GM19324 (cell line): Measurements from ENCODE around the gene SP140L.
"Not testable (repeated sequence)": the region's sequence is repeated elsewhere in the genome, so short reads cannot be mapped to it uniquely, and the experiment has no call there.

ENCODE experiments used
- ATAC-seq: cut with Tn5 transposase; IDR thresholded peaks from one replicate; pipeline ENCODE4 v1.9.1; 2021; ENCODE audit warnings: mild to moderate bottlenecking, moderate library complexity; ENCODE audit not compliant: unreplicated experiment, low FRiP score

SP140L gene

DNA sequence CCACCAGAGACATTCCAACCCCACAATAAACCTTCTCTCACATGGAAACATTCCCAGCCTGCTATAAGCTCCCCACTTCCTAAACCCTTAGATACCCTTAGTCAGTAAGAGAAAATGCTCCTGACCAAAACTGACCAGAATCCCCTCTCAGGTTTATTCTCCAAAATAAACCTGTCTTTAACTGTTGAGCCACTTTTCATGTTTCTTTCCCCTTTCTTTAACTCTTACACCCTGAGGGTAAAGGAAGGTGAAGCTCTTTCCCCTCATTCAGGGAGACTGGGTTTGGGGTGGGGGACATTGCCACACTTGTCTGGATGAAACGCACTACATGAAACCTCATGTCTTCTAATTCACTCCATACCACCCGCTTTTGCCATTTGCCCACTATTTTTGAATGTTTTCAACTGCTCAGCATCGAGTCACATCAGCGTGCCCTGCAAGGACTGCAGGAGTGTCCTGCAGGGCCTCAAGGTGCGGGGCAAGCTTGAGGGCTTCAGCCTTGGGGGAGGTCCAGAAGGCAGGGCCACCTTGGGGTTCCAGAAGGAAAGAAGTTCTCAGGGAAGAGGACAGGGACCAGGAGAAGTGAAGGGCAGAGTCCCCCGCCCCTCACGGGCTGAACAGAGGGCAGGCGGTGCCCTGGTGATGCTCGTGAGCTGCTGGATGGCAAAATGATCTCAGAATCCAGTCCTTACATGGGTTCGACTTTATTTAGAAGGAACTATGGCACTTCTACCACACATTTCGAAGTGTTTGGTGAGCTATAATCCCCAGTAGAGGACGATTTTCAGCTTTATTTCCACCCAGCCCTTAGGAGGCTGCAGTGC, 4.2 kb upstream of the SP140L start:
- ATAC-seq: no peak

DNA sequence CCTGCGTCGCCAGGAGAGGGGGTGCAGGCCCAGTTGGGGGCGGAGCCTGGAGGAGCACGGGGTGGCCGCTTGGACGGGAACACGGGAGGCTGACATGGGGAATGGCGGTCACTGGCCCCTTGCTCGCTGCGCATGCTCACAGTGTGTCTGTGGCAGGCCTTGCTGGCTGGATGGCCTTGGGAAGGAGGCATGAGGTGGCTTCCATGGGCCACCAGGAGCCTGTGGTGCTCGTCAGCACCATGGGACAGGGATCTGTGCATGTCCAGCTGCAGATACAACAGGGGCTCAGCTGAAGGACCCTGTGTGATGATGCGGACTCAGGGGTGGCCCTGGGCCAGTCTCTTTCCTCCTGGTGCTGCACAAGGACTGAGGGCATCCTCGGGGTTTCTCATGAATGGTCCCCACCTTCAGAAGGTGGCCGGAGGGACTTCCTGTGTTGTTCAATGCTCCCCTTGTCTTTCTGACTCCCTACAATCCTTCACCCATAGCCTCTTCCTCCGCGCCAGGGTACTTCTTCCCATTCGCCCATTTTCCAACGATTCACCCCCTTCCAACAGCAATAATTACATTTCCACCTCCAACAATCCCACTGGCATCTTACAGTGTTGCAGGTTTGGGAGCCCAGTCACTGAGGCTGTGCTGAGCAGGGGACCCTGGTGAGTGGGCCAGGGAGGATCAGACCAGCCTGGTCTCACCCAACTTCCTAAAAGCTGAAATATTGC, 3.4 kb upstream of the SP140L start:
- ATAC-seq: no peak

DNA sequence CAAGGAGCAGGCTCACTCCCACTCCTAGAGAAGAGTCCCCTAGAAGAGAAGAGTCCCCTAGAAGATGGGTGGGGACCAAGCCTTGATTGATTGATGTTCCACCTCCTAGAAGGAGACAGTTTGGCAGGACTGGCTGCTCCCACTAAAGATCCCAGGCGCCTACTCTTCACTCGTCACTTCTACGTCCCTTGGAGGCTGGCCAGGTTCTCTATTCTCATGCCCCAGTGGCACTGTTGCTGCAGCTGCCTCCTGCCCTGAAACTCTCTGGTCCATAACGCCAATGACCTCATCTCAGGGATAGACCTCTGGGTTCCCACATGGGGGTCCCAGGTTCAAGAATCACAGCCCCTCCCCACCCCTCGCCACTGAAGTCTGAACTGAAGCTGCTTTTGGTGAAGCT, 2.5 kb upstream of the SP140L start:
- no peak for ATAC-seq

- no peak for ATAC-seq
Measured at GRCh38 chr2:230325316-230326243, 1.4 kb upstream of the SP140L start.

DNA sequence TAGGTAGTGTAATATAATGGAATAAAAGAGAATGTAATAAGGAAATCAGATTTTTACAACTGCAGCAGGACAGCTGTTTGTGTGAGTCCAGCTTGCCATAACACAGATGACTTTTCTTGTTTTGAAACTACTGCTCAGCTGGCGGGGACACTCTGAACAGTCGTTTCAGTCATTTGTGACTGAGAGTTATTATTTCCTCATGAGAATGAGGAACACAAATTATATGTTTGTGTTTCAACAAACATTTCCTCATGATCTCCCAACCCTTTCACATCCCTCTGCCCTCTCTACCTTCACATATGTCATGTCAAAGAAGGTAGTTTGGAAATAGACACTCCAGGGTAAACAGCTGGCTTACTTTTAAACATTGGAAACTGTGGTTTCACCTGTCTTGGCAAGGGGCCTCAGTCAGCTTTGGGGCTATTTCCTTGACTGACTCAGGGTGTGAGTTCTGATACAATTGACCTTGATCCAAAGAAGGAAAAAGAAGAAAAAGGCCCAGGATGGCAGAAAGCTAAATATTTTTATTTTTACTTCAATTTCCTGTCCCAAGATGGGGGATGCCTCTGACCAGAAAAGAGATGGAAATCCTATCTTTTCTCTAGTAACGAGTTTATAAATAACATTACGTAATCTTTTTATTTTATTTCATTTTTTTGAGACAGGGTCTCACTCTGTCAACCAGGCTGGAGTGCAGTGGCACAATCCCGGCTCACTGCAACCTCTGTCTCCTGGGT, 593 bp downstream of the SP140L start:
- ATAC-seq: peak; percentile 66

DNA sequence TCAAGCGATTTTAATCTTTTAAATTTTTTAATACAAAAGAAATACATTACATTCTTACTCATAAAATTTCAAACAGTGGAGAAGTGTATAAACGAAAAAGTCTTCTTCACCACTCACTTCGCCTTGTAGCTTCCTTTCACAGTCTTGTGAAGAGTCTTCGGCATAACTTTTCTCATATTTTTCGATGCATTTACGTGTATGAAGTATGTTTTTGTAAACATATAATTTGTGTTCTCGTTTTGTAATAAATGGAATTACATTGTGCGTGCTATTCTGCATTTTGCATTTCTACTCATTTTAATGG, 1.1 kb downstream of the SP140L start:
- ATAC-seq: no peak

- no peak for ATAC-seq
Measured at GRCh38 chr2:230329946-230330605, 3.1 kb downstream of the SP140L start.

- ATAC-seq: no peak
Measured at GRCh38 chr2:230330725-230331124, 3.7 kb downstream of the SP140L start.

DNA sequence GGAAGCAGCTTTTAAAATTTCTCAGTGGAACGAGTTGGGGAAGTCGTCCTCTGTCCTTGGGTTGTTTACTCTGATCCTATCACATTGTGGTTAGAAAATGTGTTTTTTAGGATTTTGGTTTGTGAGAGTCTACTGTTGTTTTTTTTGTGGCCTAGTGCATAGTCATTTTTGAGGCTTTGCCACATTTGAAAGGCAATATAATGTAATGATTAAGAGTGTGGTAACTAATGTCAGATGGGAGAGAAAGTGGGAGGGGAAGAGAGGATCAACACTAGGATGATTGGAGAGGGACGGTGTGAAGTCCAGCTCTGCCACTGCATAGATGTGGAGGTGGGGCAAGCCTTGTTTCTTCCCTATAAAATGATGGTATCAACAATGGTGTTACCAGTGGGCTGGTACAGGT, 8.5 kb downstream of the SP140L start:
- ATAC-seq: no peak

GRCh38 chr2:230335864-230336506, 9.0 kb downstream of the SP140L start:
- no peak for ATAC-seq

DNA sequence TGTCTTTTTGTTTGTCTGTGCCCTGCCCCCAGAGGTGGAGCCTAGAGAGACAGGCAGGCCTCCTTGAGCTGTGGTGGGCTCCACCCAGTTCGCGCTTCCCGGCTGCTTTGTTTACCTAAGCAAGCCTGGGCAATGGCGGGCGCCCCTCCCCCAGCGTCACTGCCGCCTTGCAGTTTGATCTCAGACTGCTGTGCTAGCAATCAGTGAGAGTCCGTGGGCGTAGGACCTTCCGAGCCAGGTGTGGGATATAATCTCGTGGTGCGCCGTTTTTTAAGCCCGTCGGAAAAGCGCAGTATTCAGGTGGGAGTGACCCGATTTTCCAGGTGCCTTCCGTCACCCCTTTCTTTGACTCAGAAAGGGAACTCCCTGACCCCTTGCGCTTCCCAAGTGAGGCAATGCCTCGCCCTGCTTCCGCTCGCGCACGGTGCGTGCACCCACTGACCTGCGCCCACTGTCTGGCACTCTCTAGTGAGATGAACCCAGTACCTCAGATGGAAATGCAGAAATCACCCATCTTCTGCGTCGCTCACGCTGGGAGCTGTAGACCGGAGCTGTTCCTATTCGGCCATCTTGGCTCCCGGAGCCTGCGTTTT, 15.0 kb downstream of the SP140L start:
- ATAC-seq: not testable (repeated sequence)

GRCh38 chr2:230343041-230343624, 16.1 kb downstream of the SP140L start:
- ATAC-seq: not testable (repeated sequence)

- no peak for ATAC-seq
Measured at GRCh38 chr2:230343747-230344146, 16.8 kb downstream of the SP140L start.

GRCh38 chr2:230346465-230346864, 19.5 kb downstream of the SP140L start:
- no peak for ATAC-seq

GRCh38 chr2:230346921-230347533, 20.0 kb downstream of the SP140L start:
- ATAC-seq: no peak

DNA sequence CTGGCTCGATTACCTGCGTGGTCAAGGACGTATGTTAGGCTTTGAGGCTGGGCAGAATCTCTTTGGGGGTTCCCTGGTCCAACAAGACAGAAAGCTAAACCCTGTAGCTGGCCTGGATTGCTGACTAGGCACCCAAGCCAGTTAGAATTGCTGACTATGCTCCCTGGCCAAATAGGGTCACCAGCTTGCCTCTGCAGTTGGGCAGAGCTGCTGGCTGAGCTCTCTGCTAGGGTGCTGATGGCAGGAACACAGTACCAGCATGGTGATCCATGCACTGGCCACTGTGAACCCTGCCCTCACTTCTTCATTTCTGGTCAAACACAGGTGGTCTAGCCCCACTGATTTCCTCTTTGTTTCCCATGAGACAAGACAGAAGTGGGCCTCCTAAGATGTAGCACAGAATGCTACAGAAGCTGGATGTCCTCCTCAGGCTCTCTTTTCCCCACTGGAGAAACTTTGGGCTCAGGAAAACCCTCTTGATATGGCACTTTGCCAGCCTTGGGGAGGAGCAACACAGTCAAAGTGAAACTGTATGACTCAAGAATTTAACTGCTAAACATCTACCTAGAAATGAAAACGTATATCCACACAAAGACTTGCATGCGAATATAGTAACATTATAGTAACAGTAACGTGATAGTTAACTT, 20.8 kb downstream of the SP140L start:
- ATAC-seq: no peak

DNA sequence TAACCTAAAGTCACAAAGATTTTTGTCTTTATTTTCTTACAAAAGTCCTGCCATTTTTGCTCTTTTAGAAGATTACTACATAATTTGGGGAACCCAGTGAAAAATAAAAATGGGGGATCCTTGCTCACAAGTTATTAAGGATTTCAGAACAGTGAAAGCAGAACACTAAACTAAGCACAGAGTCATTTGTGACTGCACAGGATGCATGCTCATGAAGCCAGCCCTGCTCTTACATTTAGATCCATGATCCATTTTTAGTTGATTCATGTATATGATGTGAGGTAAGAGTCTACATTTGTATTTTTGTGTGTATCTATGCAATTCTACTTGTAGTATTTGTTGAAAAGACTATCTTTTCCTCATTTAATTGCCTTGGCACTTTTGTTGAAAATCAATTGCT, 21.8 kb downstream of the SP140L start:
- ATAC-seq: no peak

DNA sequence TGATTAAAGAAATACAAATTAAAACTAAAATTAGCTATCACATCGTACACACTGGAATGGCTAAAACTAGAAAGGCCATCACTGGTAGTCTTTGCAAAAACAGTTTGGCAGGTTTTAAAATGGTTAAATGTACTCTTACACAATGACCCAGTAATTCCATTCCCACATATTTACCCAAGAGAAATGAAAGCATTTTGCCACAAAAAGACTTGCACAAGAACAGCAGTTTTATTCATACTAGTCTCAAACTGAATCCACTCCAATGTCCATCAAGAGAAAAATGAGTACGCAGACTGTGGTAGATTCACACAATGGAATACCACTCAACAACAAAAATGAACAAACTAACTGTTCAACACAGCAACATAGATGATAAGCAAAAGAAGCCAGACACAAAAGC, 29.1 kb downstream of the SP140L start:
- ATAC-seq: no peak
